Loucy (cell line): ENCODE measurements around the gene PLEKHG7.
"Not testable (repeated sequence)": the region's sequence is repeated elsewhere in the genome, so short reads cannot be mapped to it uniquely, and the experiment has no call there.

ENCODE experiments used
- CTCF ChIP-seq: fragments of 200-600 bp; sonication (generic); conservative IDR thresholded peaks from 2 replicates; pipeline ENCODE4 v1.5.1; 2014; ENCODE audit warnings: mild to moderate bottlenecking, antibody characterized with exemption, low read length
- EZH2phosphoT487 ChIP-seq: fragments of 200-600 bp; IDR thresholded peaks from 2 replicates; pipeline ENCODE4 v1.6.1; 2018; ENCODE audit warnings: antibody characterized with exemption, mild to moderate bottlenecking, moderate library complexity, borderline replicate concordance

- not testable (repeated sequence) for TF ChIP-seq CTCF, EZH2phosphoT487
These were observed 46.9 kb downstream of the PLEKHG7 start for GRCh38 chr12:92749691-92750090.
